ENCODE measurements around the gene LYRM1.

GRCh38 chr16:20957153-20957552, 56.6 kb downstream of the LYRM1 start:
- TF ChIP-seq POLR2A (IDR thresholded peaks at IDR 0.05; ENCODE audit: control extremely low read depth in 1 of 2, low read depth in 2 of 2, low read length in 2 of 2) (no peak), CTCF (IDR thresholded peaks at IDR 0.05; ENCODE audit: control extremely low read depth in 1 of 3, insufficient read depth in 1 of 3, low read depth in 1 of 3, low read length in 3 of 3) (no peak), RAD21 (IDR thresholded peaks at IDR 0.05 in 1 of 2, conservative IDR thresholded peaks at IDR 0.05 in 1 of 2; ENCODE audit: low read depth in 2 of 2, low read length in 2 of 2) (no peak), EP300 (IDR thresholded peaks at IDR 0.05; ENCODE audit: borderline replicate concordance in 1 of 2, low read depth in 2 of 2, low read length in 2 of 2) (no peak)
- TF ChIP-seq, protein P1, sequence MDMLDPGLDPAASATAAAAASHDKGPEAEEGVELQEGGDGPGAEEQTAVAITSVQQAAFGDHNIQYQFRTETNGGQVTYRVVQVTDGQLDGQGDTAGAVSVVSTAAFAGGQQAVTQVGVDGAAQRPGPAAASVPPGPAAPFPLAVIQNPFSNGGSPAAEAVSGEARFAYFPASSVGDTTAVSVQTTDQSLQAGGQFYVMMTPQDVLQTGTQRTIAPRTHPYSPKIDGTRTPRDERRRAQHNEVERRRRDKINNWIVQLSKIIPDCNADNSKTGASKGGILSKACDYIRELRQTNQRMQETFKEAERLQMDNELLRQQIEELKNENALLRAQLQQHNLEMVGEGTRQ (IDR thresholded peaks at IDR 0.05; ENCODE audit: low read length) = no peak
